Measurements from ENCODE around the gene URB2.
"Not testable (repeated sequence)": the region's sequence is repeated elsewhere in the genome, so short reads cannot be mapped to it uniquely, and the experiment has no call there.

The URB2 gene

DNA sequence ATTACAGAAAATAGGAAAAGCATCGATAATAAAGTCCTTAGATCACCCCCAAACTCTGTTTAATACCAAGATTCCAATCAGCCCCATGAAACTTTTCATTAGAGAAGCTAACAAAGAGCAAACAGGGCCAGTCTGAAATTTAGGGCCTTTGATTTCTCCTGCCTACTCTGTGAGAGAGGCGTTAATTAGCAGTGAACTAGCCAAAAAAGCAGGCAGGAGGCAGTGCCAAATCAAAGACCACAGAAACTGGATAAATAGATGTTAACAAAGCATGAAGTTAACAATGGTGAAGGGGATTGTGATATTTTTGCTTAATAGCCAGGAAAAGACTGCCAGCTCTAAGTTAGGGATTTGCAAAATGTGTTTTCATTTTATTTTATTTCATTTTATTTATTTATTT is 11.3 kb upstream of the URB2 start:
- no peak for DNase-seq (ENCODE audit: low spot score)

DNA sequence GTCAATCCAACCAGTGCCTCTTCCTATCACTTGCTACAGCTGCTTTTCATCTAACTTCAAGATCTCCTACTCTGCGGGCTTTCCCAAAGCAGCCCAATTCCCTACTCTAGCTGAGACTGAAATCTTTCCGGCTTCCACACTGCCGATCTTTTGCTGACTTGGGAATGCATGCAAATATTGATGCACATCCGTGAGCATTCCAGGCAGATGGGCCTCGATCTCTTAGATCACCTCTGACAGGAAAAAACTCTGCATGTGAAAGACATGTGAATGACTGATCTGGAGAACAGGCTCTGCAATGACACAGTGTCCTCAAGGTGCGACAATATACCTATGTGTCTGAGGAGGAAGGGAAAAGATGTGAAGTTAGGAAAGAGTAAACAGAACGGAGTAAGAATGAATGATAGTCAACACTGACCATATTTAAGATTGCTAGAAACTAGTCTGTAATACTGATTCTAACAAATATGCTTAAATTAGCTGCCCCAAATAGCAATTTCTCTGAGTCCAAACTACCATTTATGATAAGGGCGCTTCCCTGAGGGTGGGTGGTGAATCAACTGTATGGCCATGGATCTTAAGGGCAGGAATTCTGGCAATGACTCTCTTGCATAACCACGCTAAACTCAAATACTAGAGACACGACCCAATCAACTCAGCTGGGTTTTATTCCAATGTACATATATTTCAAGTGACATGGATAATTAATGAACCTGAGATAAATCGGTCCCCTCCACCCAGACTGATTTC is 8.5 kb upstream of the URB2 start:
- DNase-seq (ENCODE audit: low spot score): no peak

DNA sequence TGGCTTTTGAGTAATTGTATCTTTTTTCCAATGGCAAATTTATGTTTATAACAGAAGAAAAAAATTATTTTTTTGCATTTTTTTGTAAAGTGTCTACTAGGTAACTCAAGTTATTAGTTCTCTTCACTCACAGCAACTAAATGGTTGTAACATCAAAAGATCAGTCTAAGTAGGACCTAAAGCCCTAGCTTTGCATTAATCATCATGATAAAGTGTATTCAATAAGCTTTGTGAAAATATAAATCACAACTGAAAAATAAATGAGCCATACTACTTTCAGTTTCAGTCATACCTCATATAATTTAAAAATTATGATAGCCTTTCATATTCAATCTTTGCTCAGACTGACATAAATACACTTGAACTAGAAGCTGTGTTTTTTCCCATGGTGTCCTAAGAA is 7.0 kb upstream of the URB2 start:
- DNase-seq (ENCODE audit: low spot score): no peak

DNA sequence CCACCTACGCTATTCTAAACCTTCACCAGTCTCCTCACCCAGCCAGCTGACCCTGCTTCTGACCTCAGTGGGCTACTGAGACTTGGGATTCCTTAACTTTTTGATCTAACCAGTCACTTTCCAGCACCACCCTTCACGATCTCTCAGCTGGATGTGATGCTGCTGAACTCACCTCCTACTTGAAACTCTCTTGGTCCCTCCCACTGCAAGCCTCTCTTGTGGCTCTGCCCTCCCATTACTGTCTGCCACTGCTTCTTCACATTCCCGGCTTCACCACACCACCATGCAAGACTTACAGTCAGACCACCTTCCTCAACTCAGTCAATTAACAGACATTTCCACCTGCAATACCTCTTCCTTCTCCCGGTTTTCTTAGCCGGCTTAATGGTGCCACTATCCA is 6.4 kb upstream of the URB2 start:
- no peak for DNase-seq (ENCODE audit: low spot score)

DNA sequence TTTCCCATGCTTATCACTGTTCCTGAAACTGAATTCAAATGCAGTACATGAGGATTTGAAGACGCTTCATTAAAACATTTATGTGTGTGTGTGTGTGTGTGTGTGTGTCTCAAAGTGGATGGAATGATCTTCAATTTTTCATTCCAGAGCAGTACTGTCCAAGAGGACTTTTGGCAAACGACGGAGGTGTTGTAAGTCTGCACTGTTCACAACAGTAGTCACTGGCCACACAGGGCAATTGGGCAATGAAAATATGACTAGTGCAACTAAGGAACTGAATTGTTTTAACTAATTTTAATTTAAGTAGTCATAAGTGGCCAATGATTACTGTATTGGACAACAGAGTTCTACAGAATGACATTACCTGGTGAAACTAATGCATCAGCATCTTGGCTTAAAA is 5.2 kb upstream of the URB2 start:
- no peak for DNase-seq (ENCODE audit: low spot score)

DNA sequence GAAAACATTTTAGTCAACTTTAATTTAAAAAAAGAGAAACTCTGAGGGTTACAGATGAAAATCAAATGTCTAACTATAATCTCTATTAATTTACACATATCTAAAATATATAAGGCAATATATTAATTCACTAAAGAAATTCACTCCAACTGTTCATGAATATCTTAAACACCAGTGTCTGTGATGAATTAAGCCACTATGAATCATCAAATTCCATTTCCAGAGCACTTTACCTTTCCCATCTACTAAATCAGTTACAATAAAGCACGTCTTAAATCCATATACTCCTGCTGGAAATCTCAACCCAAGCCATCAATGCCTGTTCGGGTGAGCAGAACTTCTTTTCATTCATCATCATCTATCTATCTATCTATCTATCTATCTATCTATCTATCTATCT is 4.4 kb upstream of the URB2 start:
- no peak for DNase-seq (ENCODE audit: low spot score)

DNA sequence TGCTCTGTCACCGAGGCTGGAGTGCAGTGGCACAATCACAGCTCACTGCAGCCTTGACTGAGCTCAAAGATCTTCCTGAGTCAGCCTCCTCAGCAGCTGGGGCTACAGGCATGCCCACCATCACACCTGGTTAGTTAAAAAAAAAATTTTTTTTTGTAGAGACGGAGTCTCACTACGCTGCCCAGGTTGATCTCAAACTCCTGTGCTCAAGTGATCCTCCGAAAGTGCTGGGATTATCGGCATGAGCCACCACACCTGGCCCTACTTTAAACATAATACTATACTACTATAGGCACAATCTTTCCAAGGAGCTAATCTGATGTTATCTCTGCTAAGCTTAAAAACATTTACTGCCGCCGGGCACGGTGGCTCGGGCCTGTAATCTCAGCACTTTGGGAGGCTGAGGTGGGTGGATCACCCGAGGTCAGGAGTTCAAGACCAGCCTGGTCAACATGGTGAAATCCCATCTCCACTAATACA is 3.4 kb upstream of the URB2 start:
- DNase-seq (ENCODE audit: low spot score): not testable (repeated sequence)

DNA sequence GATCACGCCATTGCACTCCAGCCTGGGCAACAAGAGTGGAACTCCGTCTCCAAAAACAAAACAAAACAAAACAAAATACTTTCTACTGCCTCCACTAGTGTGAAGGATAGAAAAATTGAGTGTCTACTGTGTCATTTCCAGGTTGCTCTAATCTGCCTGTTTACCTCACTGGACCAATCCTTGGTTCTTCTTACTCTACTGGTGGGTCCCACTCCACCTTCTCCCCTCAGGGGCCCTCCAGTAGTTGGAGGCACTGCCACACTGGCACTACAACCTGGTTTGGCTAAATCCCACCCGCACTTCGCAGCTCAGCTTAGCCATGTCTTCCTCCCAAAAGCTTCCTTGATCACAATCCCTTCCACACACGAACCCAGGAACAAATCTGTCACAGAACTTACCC is 2.8 kb upstream of the URB2 start:
- DNase-seq (ENCODE audit: low spot score): no peak

DNA sequence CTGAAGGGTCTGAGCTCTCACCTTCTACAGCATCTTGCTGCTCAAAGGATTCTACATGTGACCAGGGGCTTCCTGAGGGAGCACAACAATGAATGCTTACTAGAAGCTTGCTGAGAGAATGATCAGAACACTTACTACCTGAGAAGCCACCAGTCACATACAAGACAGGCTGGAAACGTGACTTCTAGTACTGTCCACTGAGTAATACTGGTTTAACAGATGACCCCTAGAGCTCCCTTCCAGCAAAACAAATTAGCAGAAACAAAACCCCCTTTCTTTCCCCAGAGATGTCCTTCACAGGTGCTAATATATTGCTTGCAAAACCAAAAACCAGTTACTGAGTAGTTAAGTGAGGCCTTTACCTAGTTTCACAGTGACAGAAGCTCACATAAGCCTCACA is 2.2 kb upstream of the URB2 start:
- no peak for DNase-seq (ENCODE audit: low spot score)

DNA sequence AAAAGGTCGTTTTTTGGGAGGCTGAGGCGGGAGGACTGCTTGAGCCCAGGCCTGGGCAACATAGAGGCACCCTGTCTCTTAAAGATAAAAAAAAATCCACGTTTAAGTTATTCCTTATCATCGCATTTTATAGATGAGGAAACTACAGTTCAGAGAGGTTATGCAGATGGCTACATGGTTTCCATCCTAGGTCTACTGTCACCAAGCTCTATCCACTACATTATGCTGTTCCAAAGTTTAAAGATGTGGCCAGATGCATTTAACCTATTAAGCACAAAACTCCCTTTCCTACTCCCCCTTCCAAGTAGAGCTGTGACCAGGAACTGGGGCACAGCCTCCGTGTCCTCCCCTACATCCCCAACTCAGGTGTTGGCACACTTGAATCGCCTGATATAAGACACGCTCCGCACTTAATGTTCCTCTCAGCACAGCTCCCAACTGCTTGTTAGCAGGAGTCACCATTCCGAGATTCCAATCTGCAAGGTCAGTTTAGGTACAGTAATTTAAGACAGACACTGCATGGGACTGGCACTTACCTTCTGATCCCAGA is 1.5 kb upstream of the URB2 start:
- DNase-seq (ENCODE audit: low spot score): no peak

DNA sequence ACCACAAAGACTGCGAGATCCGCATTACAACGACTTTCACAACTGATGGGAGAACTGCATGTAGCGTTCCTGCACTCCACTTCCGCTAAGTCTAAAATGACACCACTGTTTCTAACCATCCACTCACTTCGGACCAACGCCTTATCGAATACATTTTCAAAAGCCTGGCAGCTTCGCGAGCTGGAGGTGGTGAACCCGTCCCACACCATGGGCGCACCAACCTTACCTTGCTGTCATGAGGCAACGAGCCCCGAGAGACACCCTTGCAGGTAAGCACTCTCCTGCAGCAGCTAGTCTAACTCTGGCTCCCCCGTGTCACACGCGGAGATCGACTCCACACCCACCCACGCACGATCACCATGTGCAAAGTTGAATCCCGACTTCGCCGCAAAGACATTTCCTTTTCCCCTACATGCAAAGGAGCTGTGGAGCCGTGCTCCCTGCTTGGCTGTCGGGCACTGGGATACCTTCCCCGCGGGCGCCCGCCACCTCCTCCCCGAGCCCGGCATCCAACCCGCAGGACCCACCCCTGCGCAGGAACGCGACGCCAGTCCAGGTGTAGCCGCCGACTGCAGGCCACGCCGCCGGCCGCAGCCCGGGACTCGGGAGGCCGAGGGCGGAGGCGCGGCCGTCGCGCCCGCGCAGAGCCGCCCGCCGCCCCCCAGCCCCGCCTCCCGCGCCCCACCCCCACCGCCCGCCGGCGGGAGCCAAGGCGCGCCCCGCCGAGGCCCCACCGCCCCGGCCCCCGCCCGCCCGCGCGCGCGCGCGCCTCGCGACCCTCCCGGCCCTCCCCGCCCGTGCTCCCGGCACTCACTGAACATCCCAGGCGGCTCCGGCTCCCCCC is 754 bp upstream of the URB2 start:
- DNase-seq (ENCODE audit: low spot score): peak; percentile 92

DNA sequence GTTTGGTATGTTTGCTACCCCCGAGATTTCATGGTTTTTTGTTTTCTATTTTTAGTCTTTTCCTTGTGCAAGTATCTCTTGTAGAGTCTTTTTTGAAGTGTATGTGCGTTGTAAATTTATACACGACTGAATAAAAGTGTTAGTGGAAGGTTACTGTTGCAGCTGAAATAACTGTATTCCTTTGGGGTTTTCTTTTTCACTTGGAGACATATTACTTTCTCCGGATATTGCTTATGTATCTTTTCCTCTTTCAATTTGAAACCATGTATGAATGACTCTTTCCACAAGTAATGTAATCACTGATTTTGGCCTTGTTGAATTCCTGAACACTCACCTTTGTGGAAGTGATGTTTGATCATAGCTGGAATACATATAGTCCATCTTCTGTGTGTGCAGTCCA is 956 bp downstream of the URB2 start:
- no peak for DNase-seq (ENCODE audit: low spot score)

DNA sequence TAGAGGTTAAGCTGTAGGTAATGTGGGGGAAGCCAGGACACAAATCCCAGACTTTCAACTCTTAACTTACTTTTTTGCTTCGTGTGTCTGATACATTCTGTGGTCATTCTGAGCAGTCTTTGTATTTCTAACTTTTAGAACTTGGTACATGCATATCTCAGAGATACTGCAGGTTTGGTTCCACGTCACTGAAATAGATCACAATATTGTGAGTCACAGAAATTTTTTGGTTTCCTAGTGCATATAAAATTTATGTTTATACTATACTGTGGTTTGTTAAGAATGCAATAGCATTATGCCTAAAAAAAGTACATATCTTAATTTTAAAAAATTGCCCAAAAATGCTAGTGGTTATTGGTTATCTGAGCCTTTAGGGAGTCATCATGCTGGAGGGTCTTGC is 3.2 kb downstream of the URB2 start:
- no peak for DNase-seq (ENCODE audit: low spot score)

DNA sequence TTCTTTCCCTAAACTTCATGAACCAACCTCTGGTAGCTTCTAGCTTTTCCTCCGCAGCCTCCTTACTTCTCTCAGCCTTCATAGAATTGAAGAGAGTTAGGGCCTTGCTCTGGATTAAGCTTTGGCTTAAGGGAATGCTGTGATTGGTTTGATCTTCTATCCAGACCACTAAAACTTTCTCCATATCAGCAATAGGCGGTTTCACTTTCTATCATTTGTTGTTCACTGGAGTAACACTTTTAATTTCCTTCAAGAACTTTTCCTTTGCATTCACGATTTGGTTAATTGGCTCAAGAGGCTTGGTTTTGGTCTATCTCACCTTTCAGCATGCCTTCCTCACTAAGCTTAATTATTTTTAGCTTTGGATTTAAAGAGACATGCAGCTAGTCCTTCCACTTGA is 5.1 kb downstream of the URB2 start:
- DNase-seq (ENCODE audit: low spot score): no peak

DNA sequence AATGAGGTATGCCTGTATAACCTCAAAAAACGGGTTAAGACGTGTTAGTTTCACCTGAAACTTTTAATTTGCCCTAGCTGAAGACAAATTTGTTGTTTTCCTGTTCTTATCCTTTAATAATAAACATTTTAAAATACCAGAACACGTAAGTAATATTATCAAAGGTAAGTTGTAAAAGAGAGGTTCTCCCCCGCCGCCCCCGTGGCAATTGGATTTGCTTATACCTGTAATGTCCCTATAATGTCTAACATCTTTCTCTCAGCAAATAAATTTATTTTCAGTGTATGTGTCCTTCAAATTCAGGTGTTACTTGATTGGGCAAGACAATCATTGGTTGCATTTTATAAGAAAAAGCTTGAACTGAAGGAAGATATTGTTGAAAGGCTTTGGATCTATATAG is 5.9 kb downstream of the URB2 start:
- no peak for DNase-seq (ENCODE audit: low spot score)

DNA sequence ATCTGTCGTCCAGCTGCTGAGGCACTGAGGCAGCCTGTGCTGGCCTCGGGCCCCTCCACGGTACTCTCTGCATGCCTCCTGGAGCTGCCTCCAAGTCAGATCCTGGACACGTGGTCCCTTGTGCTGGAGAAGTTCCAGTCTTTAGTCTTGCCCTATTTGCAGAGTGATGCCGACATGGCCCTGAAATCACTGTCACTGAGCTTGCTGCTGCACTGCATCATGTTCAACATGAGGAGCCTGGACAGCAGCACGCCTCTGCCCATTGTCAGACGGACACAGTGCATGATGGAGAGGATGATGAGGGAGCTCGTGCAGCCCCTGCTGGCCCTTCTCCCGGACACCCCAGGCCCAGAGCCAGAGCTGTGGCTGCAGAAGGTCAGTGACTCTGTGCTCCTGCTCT is 10.0 kb downstream of the URB2 start:
- no peak for DNase-seq (ENCODE audit: low spot score)

DNA sequence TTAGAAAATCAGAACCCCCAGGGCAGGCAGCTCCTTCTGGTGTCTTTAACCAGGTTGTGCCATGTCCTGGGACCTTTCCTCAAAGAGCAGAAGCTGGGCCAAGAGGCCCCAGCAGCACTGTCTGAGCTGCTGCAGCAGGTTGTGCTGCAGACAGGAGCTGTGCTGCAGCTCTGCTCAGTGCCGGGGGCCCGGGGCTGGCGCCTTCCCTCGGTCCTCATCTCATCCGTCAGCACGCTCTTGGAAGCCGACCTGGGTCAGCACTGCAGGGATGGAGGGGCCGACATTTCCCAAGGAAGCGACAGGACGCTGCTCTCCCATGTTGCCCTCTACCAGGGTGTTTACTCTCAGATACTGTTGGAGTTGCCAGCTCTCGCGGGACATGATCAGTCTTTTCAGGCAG is 11.7 kb downstream of the URB2 start:
- DNase-seq (ENCODE audit: low spot score): no peak

DNA sequence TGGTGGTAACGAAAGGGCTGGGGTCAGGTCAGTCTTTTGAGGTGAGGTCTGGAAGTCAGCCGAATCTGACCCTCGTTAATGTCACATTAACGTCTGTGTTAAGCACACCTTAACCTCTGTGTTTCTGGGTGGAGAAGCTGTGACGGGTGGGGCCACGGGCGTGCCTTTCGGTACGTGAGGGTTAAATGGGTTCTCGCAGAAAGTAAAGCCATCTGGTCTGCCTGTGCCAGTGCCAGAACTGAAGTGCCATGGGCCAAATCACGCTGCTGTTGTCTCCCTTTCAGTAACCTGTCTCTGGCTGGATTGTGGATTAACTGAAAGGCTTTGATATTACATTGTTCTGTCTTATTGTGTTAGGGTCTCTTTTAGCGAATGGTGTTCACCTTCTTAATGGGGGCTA is 14.4 kb downstream of the URB2 start:
- no peak for DNase-seq (ENCODE audit: low spot score)

DNA sequence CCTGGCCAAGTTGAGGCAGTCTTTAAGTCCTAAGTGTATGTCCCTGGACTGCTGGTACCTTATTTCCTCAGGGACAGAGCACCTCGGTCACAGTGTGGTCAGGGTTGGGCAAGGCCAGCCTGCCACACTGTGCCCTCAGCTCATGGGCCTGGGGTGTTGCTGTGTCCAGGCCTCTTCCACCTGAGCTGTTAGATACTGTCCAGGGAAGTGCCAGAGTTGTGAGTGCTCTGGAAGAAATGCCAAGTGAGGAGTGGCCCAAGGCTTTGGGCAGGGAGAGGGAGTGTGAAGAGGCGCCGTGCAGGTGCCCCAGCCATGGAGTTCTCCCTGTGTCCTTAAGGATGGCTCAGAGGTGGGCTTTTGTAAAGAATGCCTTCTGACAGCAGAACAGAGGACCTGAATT is 15.3 kb downstream of the URB2 start:
- DNase-seq (ENCODE audit: low spot score): no peak

DNA sequence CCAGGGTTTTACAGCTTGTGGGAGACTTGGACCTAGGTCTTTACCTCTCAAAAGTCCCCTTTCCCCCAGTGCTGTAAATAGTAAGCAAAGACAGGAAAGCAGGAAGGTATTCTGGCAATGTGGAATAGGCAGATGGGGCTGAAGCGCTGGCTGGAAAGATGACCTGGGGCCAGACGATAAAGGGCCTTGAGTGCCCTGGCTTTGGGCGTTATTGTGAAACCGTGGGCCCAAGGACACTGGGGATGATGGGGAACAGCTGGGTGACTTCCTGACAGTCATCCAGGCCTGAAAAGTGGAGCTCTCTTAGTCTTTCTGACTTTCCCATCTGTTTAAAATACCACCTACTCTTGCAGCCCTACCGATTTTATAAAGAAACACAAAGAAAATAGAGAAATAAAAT is 16.3 kb downstream of the URB2 start:
- DNase-seq (ENCODE audit: low spot score): no peak

DNA sequence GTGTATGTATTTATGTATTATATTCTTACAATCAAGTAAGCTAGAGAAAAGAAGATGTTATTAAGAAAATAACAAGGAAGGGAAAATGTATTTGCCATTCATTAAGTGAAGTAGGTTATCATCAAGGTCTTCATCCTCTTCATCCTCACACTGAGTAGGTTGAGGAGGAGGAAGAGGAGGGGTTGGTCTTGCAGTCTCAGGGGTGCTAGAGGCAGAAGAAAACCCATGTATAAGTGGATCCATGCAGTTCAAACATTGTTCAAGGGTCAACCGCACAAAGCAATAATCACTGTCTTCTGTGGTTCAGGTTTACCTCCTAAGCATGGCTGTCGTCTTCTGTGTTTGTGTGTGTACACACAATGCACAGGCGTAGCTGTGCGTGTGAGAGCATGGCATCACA is 16.9 kb downstream of the URB2 start:
- no peak for DNase-seq (ENCODE audit: low spot score)

DNA sequence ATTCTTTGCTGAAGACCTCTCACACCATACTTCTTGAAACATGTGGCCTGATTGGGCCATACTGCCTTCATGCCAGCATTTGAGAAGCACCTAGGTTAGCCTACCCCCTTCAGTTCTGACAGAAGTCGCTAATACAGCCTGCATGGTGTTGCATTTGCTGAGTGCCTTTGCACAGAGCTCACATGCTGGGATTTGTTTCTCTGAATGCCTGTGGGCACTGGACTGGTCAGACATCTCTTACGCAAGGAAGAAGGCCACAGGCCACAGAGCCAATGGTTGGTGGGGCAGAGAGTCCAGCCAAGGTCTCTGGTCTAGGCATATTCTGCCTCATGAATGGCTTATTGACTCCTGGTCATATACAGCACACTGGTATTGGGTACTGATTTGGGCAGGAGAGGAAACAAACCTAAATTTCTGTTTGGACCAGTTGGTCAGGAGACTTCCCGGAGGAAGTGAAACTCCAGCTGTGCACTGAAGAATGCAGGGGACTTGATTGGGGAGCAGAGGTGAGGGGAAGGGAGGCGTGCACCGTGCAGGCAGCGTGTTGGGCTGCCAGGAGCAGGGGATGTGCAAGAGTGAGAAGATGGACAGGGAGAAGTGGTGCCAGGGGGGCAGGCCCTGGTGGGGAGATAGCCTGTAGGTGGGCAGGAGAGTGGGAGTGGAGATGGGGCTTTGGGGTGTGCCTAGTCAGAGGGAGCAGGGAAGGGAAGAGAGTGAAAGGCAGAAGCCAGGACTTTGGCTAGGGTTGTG is 18.1 kb downstream of the URB2 start:
- DNase-seq (ENCODE audit: low spot score): no peak
